Measurements from ENCODE around the gene ARPP21. TPM values are rescaled to one million over a fixed set of nuclear protein-coding genes. Genes with fewer than 3 reads are reported as not detected.

ARPP21 gene
- total RNA-seq, 1 experiment from 2014 or later = not detected

- TF ChIP-seq KAT7 (CRISPR knock-in tag; IDR thresholded peaks at IDR 0.05; ENCODE audit: borderline replicate concordance) = no peak
- TF ChIP-seq NR2C2 (CRISPR knock-in tag; IDR thresholded peaks at IDR 0.05) = no peak
These were observed 2.7 kb downstream of the ARPP21 start (continued) for GRCh38 chr3:35641920-35642527.

- Mint-ChIP-seq H3K4me3 (no peak overlapping the region), H3K4me1 (peaks cover 11% of the 10 kb centered on the region), H3K27ac (no peak overlapping the region), H3K36me3 (no peaks in the 10 kb centered on the region), H3K9me3 (no peaks in the 10 kb centered on the region), H3K27me3 (ENCODE audit: low read depth) (peaks cover 40% of the 10 kb centered on the region)
- CTCF ChIA-PET = no interaction called here
- TF ChIP-seq USF1 (CRISPR knock-in tag; IDR thresholded peaks at IDR 0.05) (no peak), AFF4 (CRISPR knock-in tag; IDR thresholded peaks at IDR 0.05; ENCODE audit: borderline replicate concordance) (no peak), MXD4 (CRISPR knock-in tag; IDR thresholded peaks at IDR 0.05; ENCODE audit: borderline replicate concordance) (no peak), SOX15 (CRISPR knock-in tag; IDR thresholded peaks at IDR 0.05) (no peak), ZNF396 (CRISPR knock-in tag; IDR thresholded peaks at IDR 0.05; ENCODE audit: borderline replicate concordance) (no peak), IRF2 (CRISPR knock-in tag; IDR thresholded peaks at IDR 0.05; ENCODE audit: borderline replicate concordance, low read depth) (no peak), SMAD3 (CRISPR knock-in tag; IDR thresholded peaks at IDR 0.05; ENCODE audit: borderline replicate concordance) (no peak), NFYB (CRISPR knock-in tag; conservative IDR thresholded peaks at IDR 0.05; ENCODE audit: low read depth) (no peak), PRRX2 (CRISPR knock-in tag; IDR thresholded peaks at IDR 0.05) (no peak)
- TF ChIP-seq, protein P1, sequence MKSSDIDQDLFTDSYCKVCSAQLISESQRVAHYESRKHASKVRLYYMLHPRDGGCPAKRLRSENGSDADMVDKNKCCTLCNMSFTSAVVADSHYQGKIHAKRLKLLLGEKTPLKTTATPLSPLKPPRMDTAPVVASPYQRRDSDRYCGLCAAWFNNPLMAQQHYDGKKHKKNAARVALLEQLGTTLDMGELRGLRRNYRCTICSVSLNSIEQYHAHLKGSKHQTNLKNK (CRISPR knock-in tag; IDR thresholded peaks at IDR 0.05) = no peak
- ATAC-seq = no peak
- POLR2A ChIA-PET = no interaction called here
- DNase-seq (ENCODE audit: low spot score) = no peak
These were observed 4.2 kb downstream of the ARPP21 start for GRCh38 chr3:35643495-35643894.

- no peaks in the 10 kb centered on the region for H3K9me3 Mint-ChIP-seq
- peaks cover 9% of the 10 kb centered on the region for H3K4me1 Mint-ChIP-seq
- no peak overlapping the region for H3K27ac Mint-ChIP-seq
- ATAC-seq (no peak), DNase-seq (ENCODE audit: low spot score) (no peak)
- H3K4me3 Mint-ChIP-seq = no peak overlapping the region
- ChIA-PET CTCF (no interaction called here), POLR2A (no interaction called here)
- TF ChIP-seq, protein P2, sequence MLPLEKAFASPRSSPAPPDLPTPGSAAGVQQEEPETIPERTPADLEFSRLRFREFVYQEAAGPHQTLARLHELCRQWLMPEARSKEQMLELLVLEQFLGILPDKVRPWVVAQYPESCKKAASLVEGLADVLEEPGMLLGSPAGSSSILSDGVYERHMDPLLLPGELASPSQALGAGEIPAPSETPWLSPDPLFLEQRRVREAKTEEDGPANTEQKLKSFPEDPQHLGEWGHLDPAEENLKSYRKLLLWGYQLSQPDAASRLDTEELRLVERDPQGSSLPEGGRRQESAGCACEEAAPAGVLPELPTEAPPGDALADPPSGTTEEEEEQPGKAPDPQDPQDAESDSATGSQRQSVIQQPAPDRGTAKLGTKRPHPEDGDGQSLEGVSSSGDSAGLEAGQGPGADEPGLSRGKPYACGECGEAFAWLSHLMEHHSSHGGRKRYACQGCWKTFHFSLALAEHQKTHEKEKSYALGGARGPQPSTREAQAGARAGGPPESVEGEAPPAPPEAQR (CRISPR knock-in tag; IDR thresholded peaks at IDR 0.05) = no peak
- no peak for TF ChIP-seq SOX15 (CRISPR knock-in tag; IDR thresholded peaks at IDR 0.05)
- no peaks in the 10 kb centered on the region for H3K36me3 Mint-ChIP-seq
- peaks cover 31% of the 10 kb centered on the region for H3K27me3 Mint-ChIP-seq (ENCODE audit: low read depth)
These were observed 5.1 kb downstream of the ARPP21 start for GRCh38 chr3:35644451-35644850.

DNA sequence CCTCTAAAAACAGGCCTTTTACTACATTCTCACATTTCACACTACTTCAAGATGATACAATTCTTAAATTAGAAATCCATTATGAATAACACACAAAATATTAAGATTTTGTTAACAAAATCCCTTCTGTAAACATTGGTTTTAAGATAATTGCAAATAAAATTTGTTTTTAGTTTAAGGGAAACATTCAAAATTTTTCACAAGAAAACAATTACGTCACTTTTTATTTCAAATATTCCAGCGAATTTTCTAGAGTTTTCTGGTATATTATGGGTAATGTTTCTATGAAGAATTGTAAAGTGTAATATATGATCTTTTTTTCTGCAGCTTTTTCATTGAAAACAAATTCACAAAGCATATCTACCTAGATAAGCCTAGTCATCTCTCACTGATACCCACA is 5.9 kb downstream of the ARPP21 start:
- TF ChIP-seq GABPB1 (CRISPR knock-in tag; IDR thresholded peaks at IDR 0.05) = no peak
- TF ChIP-seq, protein P2 (CRISPR knock-in tag; IDR thresholded peaks at IDR 0.05) = no peak
- no peak for TF ChIP-seq NR3C1 (CRISPR knock-in tag; conservative IDR thresholded peaks at IDR 0.05; ENCODE audit: low read depth)
- Mint-ChIP-seq H3K4me3 (no peak overlapping the region), H3K27ac (no peak overlapping the region), H3K36me3 (no peaks in the 10 kb centered on the region), H3K4me1 (peaks cover 6% of the 10 kb centered on the region), H3K27me3 (ENCODE audit: low read depth) (peaks cover 23% of the 10 kb centered on the region), H3K9me3 (no peaks in the 10 kb centered on the region)
- DNase-seq (ENCODE audit: low spot score) = no peak
- no peak for ATAC-seq
- POLR2A ChIA-PET = no interaction called here
- CTCF ChIA-PET = no interaction called here

All from WTC11 (cell line).